GM18951 (cell line): ENCODE measurements around the gene PCNP.
"Not testable (repeated sequence)": the region's sequence is repeated elsewhere in the genome, so short reads cannot be mapped to it uniquely, and the experiment has no call there.

Source experiments
- POLR2A ChIP-seq: IDR thresholded peaks from 4 replicates; pipeline ENCODE4 v1.6.1; 2011; ENCODE audit warnings: mild to moderate bottlenecking; ENCODE audit not compliant: insufficient read length, insufficient read depth; ENCODE audit errors: extremely low read depth
- in situ Hi-C: fragments of 300-500 bp; cut with MboI; formaldehyde crosslinking; loops from one replicate; pipeline ENCODE4 v1.12.0; 2022; ENCODE audit warnings: low sequenced_read_pairs, mixed read lengths, inconsistent platforms; ENCODE audit not compliant: unreplicated experiment

The PCNP gene

DNA sequence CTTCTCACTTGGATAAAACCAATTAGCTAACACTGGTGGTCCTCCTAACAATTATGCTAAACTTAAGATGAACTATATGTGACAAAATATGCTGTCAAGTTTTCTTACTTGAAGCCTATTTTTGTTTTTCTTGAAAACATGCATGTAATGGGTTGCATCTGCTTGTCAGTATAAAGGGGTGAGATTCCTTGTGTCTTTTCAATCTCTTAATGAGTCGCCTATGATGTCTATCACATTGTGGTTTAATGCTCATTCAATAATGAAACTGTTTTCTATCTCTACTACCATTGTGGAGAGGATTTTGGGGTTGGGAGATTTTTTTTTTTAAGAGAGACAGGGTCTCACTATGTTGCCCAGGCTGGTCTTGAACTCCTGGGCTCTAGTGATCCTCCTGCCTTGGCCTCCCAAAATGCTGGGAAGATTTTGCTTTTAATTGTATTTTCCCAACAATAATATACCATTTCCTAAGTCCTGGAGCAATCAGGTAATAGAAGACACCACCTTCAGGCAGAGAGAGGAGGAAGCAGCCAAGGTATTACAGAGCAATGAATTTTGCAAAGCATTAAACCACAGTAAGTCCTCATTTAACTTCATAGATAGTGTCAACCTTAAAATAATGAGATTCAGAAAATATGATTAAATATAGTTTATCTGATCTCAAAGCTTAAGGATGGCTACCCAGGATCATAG is 29.7 kb upstream of the PCNP start:
- TF ChIP-seq POLR2A: no peak
- in situ Hi-C loops: no loop called here

GRCh38 chr3:101548527-101549105 is 25.4 kb upstream of the PCNP start:
- in situ Hi-C loops: no loop called here
- TF ChIP-seq POLR2A: no peak

- in situ Hi-C loops: no loop called here
- no peak for TF ChIP-seq POLR2A
Observed at GRCh38 chr3:101549473-101549872, 24.5 kb upstream of the PCNP start.

DNA sequence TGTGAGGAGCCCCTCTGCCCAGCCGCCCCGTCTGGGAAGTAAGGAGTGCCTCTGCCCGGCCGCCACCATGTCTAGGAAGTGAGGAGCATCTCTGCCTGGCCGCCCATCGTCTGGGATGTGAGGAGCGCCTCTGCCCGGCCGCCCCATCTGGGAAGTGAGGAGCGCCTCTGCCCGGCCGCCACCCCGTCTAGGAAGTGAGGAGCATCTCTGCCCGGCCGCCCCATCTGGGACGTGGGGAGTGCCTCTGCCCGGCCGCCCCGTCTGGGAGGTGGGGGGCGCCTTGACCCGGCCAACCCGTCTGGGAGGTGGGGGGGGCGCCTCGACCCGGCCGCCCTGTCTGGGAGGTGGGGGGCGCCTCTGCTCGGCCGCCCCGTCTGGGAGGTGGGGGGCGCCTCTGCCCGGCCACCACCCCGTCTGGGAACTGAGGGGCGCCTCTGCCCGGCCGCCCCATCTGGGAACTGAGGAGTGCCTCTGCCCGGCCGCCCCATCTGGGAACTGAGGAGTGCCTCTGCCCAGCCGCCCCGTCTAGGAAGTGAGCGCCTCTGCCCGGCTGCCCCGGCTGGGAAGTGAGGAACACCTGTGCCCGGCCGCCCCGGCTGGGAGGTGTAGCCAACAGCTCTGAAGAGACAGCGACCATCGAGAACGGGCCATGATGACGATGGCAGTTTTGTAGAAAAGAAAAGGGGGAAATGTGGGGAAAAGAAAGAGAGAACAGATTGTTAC is 22.5 kb upstream of the PCNP start:
- in situ Hi-C loops: not testable (repeated sequence)

- in situ Hi-C loops: not testable (repeated sequence)
Observed at GRCh38 chr3:101553381-101553780, 20.6 kb upstream of the PCNP start.

- in situ Hi-C loops: no loop called here
- no peak for TF ChIP-seq POLR2A
Observed at GRCh38 chr3:101556064-101556463, 17.9 kb upstream of the PCNP start.

- in situ Hi-C loops: no loop called here
- TF ChIP-seq POLR2A: peak; percentile 83
Observed at GRCh38 chr3:101561630-101562328, 12.2 kb upstream of the PCNP start, which contains the start of gene TRMT10C. Gene TRMT10C, plus strand, starts transcription at chr3:101561868. Its CDS starts 2,914 bp downstream, at chr3:101564782.

GRCh38 chr3:101567528-101568317 is 6.3 kb upstream of the PCNP start:
- in situ Hi-C loops: no loop called here
- TF ChIP-seq POLR2A: no peak

- TF ChIP-seq POLR2A: no peak
- in situ Hi-C loops: no loop called here
Observed at GRCh38 chr3:101571028-101571895, 2.7 kb upstream of the PCNP start.

DNA sequence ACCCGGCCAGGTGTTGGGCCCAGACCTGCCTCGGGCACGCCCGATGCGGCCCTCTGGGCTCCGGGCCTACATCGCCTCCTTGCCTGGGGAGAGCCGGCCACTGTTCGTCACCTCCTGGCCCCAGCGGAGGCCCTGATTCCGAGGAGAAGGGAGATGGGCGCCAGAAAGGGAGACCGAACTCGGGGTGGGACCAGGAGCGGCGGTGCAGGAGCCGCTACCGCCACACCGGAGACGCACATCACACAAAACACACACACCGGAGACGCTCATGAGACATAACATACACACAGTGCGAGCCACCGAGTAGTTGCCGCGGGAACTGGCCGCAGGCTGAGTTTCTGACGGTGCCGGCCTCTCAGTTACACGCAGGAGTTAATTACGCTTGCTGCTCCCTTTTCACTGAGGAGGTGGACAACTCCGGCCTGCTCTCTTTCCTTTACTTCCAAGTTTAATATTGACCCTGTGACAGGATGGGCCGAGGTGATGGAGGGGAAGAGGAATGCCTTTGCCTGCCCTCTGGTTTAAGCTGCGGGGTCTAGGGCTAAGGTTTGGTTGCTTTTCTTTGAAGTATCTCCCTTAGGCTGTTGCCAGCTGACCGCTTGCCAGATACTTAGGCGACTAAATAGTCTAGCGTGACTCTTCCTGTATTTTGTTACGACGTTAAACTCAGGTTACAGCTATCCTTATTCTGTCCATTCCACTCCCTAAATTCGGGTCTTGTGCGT is 570 bp downstream of the PCNP start:
- in situ Hi-C loops: no loop called here
- no peak for TF ChIP-seq POLR2A

- no peak for TF ChIP-seq POLR2A
- in situ Hi-C loops: no loop called here
Observed at GRCh38 chr3:101577286-101577685, 3.3 kb downstream of the PCNP start.
